ENCODE measurements around the gene WNT7B.

The WNT7B gene

GRCh38 chr22:45877036-45877380 lies 100.0 kb downstream of the WNT7B start:
- H3K27ac ChIP-seq: no peak overlapping the region
- TF ChIP-seq CTCF (IDR thresholded peaks at IDR 0.05) (no peak), ZFX (IDR thresholded peaks at IDR 0.05; ENCODE audit: borderline replicate concordance) (no peak)

- TF ChIP-seq CTCF (IDR thresholded peaks at IDR 0.05) (no peak), ZFX (IDR thresholded peaks at IDR 0.05; ENCODE audit: borderline replicate concordance) (no peak)
- no peak overlapping the region for H3K27ac ChIP-seq
Observed at GRCh38 chr22:45876136-45877035, 100.6 kb downstream of the WNT7B start.

- no peak overlapping the region for H3K27ac ChIP-seq
- TF ChIP-seq CTCF (IDR thresholded peaks at IDR 0.05): no peak
- no peak for TF ChIP-seq ZFX (IDR thresholded peaks at IDR 0.05; ENCODE audit: borderline replicate concordance)
Observed at GRCh38 chr22:45872659-45873263, 104.2 kb downstream of the WNT7B start.

- no peak for TF ChIP-seq ZFX (IDR thresholded peaks at IDR 0.05; ENCODE audit: borderline replicate concordance)
- H3K27ac ChIP-seq: no peak overlapping the region
Observed at GRCh38 chr22:45871721-45872120, 105.2 kb downstream of the WNT7B start.
